ENCODE measurements around the gene EFNA5. TPM values are rescaled to one million over a fixed set of nuclear protein-coding genes. Genes with fewer than 3 reads are reported as not detected.

The EFNA5 gene
- total RNA-seq, 1 experiment from 2014 or later: 0.22 TPM

- no TSS peak for BruUV-seq (replicated peaks)
- H3K27ac ChIP-seq (ENCODE audit: low read depth, low read length): no peak overlapping the region
Observed at GRCh38 chr5:107542831-107543231, 127.9 kb downstream of the EFNA5 start.

More at GRCh38 chr5:107542831-107543231, 127.9 kb downstream of the EFNA5 start:
- Histone ChIP-seq H3K4me3 (replicated peaks in 1 of 2; ENCODE audit: low read depth in 1 of 2, low read length in 2 of 2) (no peak overlapping the region), H3K4me1 (ENCODE audit: control insufficient read depth in 1 of 2, insufficient read depth in 2 of 2, low read length in 2 of 2) (peaks cover 10 to 14% of the 10 kb centered on the region in 2 experiments; a peak in 3 of 4 replicates), H3K27me3 (ENCODE audit: insufficient read depth, low read length) (peaks cover 8% of the 10 kb centered on the region; the same call in 1 of the 2 replicates), H3K9me2 (ENCODE audit: insufficient read depth) (no peaks in the 10 kb centered on the region), H3K79me2 (ENCODE audit: insufficient read depth, low read length) (no peaks in the 10 kb centered on the region), H3K9ac (ENCODE audit: low read length) (no peak overlapping the region), H3K9me3 (ENCODE audit: control insufficient read depth in 1 of 2, insufficient read depth in 1 of 2, low read depth in 1 of 2, low read length in 2 of 2) (no peaks in the 10 kb centered on the region), H4K20me1 (ENCODE audit: insufficient read depth) (no peaks in the 10 kb centered on the region), H2AFZ (ENCODE audit: low read depth, low read length, poor library complexity, severe bottlenecking) (no peak overlapping the region), H3K4me2 (ENCODE audit: low read length) (peak overlapping the region; percentile 49), H3K36me3 (ENCODE audit: control insufficient read depth in 1 of 2, insufficient read depth in 2 of 2, low read length in 2 of 2) (no peaks in the 10 kb centered on the region)
- POLR2A ChIA-PET: no interaction called here
- peak; percentile 44 for ATAC-seq
- CTCF ChIA-PET: interaction anchor here (1.4 kb wide), 1 partner anchor 29 kb away, joined by 3 read pairs; no protein-coding TSS in a partner anchor
- RAD21 ChIA-PET (ENCODE audit: low non-redundant PET in 1 of 2, low total read pairs in 2 of 2, uncharacterized antibody in 2 of 2, unreplicated experiment in 2 of 2): no interaction called here
- no peak for DNase-seq (ENCODE audit: low read depth, low spot score)
- intact Hi-C loops (cut with micrococcal nuclease): no loop called here
- TF ChIP-seq, protein P1, sequence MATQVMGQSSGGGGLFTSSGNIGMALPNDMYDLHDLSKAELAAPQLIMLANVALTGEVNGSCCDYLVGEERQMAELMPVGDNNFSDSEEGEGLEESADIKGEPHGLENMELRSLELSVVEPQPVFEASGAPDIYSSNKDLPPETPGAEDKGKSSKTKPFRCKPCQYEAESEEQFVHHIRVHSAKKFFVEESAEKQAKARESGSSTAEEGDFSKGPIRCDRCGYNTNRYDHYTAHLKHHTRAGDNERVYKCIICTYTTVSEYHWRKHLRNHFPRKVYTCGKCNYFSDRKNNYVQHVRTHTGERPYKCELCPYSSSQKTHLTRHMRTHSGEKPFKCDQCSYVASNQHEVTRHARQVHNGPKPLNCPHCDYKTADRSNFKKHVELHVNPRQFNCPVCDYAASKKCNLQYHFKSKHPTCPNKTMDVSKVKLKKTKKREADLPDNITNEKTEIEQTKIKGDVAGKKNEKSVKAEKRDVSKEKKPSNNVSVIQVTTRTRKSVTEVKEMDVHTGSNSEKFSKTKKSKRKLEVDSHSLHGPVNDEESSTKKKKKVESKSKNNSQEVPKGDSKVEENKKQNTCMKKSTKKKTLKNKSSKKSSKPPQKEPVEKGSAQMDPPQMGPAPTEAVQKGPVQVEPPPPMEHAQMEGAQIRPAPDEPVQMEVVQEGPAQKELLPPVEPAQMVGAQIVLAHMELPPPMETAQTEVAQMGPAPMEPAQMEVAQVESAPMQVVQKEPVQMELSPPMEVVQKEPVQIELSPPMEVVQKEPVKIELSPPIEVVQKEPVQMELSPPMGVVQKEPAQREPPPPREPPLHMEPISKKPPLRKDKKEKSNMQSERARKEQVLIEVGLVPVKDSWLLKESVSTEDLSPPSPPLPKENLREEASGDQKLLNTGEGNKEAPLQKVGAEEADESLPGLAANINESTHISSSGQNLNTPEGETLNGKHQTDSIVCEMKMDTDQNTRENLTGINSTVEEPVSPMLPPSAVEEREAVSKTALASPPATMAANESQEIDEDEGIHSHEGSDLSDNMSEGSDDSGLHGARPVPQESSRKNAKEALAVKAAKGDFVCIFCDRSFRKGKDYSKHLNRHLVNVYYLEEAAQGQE (IDR thresholded peaks at IDR 0.05; ENCODE audit: low read depth): no peak
- TF ChIP-seq POLR2AphosphoS5 (IDR thresholded peaks at IDR 0.05; ENCODE audit: low read depth, low read length) (no peak), MAX (IDR thresholded peaks at IDR 0.05) (no peak), CEBPB (IDR thresholded peaks at IDR 0.05; ENCODE audit: low read depth) (0 out of 2 replicates have a peak, but pooled peaks have one; percentile 8), ZBTB33 (IDR thresholded peaks at IDR 0.05; ENCODE audit: extremely low read depth, insufficient replicate concordance, low read length) (no peak), EZH2phosphoT487 (IDR thresholded peaks at IDR 0.05; ENCODE audit: borderline replicate concordance) (no peak)
